Kidney capillary endothelial cell (primary cell): ENCODE measurements around the gene FAM222A.

Experiments
- DNase-seq: peaks from one replicate; pipeline ENCODE4 v3.0.0-alpha.2; 2018; ENCODE audit warnings: low spot score

Gene FAM222A

DNA sequence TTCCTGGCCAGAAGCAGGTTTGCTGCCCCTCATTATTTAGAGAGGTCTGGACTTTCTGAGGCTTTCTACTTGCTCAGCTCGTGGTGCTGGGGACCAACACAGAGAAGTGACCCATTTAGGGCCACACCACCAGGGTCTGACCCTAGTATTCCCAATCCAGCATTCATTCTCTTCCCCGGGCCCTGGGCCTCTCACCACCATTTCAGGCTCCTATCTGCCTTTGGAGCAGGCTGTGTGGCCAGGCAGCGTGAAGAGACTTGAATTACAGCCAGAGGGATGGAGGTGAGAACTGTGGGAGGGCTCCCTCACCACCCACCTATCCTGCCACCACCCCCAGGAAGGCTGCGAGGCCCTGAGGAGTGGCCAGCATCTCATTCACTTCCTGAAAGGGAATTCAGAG is 24.6 kb downstream of the FAM222A start:
- DNase-seq = no peak

DNA sequence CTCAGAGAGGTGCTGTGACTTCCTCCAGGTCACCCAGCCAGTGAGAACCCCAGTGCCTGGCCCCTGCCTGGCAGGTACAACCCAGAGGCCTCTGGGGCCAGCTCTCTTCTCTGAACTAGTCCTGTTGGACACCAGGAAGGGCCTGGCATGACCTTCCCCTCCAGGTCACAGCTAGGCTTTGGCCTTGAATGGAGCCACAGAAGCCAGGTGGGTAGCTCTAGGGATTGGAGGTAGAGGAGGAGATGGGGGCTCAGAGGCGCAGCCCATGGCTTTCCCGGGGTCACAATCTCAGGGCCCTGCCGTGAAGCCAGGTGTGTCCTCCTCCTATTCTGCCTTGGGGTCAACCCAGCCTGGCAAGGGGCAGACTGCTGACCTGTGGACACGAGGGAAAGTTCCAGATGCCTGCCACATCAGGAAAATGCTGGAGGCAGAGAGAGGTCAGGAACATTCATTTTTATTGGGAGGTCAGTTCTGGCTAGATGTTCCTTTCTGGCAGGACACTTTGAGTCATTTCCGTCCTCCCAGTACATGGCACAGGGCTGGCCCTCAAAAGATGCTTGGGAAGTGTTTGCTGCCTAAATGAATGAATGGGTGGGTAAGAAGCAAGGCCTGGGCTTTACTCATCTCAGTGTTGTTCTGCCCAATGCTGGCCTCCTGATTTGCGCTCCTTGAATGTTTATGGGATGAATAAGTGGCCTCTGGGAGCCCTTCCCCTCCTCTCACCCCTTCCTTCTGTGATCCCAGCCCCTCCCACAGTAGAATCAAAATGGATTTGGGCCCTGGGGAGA is 25.4 kb downstream of the FAM222A start:
- DNase-seq = no peak

DNA sequence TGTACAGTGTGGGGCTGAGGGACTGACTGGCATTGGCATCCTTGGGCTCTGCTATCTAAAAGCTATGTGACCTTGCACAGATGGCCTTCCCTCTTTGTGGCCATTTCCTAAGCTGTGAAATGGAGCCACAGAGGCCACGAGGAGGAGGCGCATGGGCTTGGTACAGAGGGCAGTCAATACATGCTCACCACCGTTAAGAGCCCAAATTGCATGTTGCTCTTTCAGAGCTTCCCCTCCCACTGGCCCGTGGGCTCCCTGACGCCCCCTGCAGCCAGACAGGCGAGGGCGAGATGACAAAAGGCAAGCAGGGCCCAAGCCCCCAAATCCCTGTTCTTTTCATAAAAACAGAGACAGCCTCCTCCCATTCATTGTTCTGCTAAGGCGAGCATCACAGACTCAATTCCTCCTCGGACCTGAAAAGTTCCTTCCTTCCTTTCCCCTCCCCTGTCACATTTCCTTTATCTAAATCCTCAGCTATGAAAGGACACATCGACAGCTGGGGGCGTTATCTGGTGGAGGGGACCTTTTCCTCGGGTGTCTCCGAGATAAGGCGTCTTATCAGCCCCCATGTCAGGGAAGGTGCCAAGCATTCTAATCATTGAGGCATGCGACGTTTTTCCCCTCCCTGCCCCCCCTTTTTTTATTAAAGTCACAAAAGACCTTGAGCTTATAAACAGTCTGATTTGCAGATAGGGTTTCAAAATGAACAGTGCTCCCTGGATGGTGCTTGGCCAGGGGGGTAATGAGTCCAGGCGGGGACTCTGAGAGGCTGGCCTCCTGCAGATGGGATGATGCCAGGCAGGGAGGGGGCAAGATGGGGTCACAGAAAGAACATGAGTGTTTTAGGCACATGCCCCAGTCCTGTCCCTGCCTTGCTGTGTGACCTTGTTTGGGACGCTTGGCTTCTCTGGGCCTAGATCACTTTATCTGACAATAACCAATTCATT is 26.4 kb downstream of the FAM222A start:
- DNase-seq = no peak

DNA sequence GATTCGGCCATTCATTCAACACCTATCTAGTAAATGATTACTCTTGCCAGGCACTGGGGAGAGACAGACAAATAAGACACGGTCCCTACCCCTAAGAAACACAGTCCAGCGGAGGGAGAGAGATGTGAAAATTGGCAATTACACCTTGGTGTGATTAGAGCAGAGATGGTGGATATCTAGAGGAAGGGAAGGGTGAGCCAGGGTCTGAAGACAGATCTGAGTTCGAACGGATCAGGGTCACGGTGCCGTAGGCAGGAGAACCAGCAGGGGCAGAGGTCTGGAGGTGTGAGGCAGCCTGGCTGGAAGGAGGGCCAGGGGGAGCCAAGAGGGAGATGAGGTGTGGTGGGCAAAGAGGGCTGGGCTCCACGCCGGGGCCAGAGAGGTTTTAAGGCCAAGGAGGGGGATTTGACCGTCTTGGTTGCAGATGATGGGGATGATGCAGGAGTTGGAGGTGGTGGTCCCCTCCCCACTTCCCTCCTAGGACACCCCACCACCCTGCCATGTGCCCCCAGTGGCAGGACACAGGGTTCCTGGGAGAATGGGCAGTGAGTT is 27.1 kb downstream of the FAM222A start:
- DNase-seq = no peak

DNA sequence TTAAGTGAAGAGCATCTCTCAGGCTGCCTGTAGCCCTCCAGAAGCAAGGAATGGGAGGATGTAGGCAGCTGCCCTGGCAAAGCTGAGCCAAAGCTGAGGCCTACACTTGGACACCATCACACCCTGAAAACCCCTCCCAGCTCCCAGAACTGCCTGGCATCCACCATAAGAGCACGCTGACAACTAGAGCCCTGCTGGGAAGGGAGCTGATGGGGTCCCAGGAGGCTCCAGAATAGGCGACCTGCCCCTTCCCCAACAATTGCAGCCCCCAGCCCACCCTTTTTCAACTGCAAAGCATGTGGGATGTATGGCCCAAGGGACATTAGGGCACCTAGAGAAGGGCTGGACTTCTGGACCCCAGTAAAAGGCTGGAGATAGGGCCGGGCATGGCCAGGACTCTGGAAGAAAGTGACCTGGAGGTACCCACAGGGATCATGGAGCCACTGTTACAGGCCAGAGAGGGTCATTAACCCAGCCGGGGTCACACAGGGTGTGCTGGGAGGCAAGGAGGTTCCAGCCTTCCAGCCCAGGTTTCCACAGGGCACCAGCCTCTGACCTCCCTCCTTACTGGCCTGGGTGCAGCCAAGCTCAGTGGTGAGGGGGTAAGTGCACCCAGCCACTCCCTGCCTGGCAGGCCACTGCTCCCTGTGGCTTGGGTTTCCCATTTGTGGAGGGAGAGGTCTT is 27.8 kb downstream of the FAM222A start:
- no peak for DNase-seq

DNA sequence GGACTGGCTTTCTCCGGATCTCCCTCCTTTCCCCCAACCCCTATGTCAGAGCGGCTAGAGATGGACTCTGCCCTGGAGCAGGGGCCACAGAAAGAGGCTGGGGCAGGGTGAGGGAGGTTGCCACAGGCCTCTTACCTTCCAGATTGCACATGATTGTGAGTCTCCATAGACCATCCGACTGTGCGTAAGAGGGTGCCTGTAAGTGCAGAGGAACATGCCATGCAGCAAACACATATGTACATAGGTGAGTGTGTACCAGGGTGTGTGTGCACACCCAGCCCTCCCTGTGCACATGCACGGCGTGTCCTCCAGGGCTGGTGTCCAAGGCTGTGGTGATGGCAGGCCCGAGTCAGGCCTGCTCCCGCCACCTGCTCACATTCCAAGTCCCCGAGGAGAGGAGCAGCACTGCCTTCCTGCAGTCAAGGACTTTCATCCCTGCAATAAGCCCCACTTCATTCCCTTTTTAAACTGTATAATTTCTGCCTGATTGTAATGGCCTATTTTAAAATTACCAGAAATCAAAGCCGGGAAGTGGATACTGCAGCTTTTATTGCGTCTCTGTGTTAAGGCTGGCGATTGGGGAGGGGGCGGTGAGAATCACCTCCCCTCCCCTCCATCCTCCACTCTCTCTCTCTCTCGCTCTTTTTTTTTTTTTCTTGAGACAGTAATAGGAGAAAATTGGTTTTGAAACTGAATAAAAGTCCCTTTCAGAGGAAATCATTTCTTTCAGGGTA is 28.5 kb downstream of the FAM222A start:
- no peak for DNase-seq

DNA sequence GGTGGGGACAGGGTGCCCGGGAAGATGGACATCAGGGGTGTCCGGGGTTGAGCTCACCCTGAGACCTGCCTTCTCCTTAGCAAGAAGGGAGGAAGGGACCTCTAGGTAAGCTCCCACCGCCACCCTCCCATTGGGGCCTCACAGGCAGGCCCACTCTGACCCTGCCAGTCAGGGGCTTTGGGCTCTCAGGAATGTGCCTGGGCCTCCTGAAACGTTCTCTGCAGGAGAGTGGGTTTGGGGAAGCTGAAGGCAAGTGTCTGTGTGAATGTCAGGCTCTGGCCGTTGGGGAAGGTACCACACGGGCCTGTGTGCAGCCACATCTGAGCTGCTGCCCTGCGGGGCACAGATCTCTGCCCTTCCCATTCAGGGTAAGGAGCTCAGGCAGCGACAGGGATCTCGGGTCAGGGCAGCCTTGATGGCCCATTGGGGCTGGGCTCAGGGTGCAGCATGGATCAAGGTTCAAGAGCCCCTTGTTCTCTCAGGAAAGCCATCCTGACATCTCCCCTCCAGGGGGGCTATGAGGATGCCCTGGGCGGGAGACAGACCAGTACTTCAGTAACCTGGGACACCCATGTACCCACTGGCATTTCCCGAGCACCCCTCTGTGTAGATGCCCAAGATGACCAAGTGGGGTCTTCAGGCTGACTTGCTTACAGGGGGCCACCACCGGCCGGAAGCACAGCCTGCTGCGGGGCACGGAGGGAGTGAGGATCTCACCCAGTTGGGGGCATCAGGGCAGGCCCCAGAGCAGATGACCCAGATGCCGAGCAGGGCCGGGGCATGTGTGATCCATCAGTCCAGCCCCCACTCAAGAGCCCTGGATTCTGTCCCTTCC is 29.7 kb downstream of the FAM222A start:
- DNase-seq = no peak

DNA sequence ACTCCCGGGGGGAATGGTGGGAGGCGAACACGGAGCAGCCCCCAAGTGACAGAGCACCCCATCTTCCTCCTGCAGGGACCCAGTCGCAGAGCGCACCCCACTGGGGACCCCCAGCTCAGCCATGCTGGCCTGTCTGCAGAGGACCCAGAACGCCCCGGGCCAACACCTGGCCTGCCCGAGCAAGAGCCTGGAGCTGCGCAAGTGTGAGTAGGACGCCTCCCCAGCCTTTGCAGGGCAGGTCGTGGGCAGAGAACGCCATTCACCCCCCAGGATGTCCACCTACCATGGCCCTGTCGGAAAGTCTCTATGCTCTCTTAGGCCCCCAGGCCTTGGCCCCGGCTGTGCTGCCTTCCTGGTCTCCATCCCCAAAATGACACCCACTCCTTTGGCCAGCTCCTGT is 30.4 kb downstream of the FAM222A start:
- no peak for DNase-seq

DNA sequence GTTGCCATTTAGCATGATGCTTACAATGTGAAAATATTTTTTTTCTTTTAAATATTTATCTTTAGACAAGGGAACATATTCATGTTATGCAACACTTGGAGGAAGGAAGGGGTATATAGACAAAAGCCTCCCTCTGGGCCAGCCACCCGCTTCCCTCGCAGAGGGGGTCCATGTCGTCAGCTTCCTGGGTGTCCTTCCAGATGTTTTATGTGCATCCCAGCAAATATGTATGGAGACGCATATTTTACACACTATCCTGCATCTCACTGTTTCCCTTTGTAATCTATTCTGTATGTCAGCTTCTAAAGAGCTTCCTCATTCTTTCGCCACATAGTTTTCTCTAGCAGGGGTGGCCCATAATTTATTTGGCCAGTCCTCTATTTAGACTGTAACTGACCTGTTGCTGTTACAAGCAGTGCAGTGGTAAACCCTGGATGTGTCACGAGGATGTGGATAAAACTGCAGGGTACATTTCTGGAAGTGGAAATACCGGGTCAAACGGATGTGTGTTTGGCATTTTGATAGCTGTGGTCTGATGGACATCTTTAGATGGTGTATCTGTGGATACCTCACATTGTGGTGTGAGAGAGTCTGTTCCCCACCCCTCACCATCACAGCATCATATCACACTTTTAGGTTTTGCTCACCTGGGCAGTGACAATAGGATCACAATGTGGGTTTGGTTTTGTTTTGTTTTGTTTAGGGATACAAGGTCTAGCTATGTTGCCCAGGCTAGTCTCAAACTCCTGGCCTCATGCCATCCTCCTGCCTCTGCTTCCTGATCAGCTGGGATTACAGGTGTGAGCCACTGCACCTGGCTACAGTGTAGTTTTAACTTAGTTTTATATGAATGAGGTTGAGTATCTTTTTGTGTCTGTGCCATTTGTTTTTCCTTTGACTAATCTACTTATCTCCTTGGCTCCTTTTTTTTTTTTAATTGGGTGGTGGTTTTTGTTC is 31.6 kb downstream of the FAM222A start:
- DNase-seq = no peak

DNA sequence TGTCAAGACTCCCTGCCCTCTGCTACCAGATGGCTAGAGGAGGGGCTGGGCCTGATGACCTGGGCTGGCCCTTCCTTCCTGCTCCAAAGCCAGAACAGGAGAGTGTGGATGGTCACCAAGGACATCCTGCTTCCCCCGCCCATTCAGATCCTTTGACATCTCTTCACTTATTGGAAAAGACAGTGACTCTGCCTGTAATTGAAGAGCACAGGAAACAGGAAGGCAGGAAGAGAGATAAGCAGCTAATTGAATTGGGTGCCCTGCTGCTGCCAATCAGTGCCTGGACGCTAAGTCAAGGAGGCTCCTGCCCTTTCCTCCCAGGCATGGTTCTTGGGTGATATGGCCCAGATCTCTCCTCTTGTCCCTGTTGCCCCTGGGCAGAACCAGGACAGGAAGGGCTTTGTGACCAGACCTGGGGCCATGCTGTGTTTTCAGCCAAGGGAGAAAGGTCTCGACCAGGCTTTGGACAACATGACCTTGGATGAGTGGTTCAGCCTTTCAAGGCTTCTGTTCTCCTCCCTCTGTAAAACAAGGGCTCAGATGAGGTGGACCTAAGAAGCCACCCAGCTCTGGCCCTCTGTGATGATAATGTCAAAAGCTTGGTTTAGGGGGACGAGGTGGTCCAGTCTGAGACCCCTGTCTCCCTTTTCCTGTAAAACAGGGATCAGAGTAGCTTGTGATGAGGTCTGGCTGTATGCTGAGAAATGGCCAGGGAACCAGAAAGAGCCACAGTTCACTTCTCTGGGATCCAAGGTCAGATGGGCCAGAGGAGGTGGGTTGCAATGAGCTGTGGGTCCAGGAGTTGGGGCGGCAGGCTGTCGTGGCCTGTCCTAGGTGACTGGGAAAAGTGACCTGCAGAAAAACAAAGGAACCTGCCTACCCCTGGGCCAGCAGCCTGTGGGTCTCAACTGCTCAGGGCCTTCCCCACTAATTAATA is 38.8 kb downstream of the FAM222A start:
- no peak for DNase-seq

DNA sequence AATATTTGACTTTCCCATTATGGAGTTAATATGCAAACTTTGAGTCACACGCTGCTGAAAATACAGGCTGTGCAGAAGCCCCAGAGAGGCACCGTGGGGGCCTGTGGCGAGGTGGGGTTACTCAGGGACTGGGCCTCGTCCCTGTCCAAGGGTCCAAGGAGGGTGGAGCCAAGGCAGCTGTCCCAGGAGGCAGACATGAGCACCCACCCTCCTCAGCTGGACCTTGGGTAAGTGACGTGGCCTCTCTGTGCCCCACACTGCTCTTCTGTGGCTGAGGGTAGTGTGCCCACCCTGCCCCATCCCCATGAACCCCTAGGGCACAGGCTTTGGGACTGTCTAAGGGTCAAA is 39.4 kb downstream of the FAM222A start:
- DNase-seq = no peak

DNA sequence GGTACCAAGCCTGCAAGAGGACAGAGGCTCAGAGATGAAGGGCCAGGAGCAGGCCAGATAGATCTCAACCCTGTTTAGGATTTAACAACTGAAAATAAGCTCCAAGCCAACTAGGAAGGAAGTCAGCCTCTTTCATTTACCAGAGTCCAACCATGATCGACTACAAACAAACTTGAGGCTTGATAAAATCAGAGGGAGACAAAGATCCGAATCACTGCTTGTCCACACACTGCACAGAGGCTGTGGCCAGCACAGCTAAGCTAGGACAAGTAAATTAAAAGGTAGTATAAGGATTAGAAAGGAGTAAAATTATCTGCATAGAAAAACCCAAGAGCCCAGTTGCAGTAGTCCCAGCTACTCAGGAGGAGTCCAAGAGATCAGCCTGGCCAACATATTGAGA is 40.3 kb downstream of the FAM222A start:
- DNase-seq = no peak

DNA sequence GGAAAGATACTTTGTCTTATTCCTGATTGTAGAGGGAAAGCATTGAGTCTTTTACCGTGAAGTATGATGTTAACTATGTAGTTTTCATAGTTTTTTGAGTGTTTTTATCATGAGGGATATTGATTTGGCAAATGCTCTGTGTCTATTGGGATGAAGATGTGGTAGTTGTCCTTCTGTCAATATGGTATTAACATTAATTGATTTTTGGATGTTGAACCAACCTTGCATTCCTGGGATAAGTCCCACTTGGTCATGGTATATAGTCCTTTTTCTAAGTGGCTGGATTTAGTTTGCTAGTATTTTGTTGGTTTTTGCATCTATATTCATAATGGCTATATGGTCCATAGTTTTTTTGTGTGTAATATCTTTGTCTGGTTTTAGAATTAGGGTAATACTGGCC is 42.8 kb downstream of the FAM222A start:
- DNase-seq = no peak

DNA sequence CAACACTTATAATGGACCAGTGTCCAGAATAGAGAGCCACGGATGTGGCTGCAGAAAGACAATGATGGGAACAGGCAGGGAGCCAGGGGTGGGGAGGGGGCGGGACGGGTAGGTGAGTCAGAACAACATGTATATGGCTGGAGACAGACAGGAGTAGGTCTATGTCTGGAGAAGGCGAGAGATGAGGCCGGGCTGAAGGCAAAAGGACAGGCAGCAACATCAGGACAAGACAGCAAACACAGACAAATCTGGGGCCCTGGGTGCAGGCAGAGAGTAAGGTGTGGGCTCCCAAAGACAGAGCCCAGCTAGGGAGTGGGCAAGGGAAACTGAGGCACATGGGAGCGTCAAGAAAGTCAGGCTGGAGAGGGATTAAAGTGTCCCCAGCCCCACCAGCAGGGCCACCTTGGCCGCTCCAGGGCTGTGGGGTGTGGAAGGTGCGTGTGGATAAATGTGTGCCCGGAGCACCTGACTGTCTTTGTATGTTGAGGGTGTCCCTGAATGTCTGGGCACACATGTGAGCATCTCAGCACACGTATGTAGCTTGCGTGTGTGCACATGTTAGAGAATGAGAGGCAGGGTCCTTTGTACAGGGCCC is 44.1 kb downstream of the FAM222A start:
- no peak for DNase-seq

DNA sequence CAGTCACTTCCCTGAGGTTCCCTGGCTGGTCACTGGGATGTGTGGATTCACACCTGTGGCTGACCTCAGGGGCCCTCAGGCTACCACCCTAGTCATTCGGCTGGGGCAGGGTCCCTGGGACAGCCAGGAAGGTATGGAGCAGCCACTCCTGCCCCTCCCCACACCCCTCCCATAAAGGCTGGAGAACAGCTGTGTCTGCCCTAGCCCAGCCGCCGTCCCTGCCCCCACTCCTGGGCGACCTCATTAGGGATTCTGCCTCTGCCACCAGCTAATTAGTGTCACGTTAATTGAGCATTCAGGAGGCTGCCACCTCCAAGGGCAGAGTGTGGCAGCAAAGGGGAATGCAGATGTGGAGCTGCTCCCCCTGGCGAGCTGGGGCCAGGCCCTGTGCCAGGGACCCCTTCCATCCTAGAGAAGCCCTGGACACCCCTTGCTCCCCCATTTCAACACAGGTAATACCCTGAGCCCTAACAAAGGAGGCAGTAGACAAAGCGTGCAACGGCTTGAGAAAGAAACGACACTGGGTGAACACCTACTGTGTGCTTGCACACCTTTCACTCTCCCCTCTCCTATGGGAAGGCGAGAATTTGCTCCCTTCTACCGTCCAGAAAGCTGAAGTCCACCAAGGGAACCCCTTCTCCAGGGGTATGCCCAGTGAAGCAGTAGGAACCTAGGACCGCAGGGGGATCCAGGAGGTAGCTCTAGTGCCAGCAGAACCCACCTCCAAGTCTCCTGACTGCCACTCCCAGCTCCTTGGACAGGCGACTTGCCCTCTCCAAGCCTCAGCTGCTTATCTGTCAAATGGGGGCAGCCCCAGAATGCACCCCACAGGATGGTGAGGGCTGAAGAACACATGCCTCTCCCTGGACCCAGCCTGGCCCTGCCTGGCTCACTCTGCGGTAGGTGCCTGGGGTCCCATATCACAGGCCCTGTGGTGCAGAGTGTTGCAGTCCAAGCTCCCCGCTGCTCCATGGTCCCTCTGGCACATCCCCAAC is 45.1 kb downstream of the FAM222A start:
- no peak for DNase-seq

DNA sequence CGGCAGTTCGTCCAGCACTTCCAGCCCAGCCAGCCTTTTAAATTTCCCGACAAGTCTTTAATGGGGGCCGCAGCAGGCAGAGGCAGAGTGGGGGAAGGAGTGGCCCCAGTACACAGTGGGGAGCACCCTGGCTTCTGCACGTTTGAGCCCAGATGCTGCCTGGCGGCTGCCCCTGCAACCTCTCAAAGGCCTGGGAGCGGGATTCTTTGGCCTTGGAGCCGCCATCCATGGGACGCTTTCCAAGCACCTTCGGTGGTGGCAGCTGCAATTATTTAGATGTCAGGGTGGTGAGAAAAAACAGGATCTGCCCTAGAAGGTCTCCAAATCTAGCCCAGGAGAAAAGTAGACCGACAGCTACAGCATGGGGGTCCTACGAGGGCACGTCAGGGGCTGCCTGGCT is 46.0 kb downstream of the FAM222A start:
- DNase-seq = no peak
